ENCODE results near the gene IQCH.
"Not testable (repeated sequence)": the region's sequence is repeated elsewhere in the genome, so short reads cannot be mapped to it uniquely, and the experiment has no call there.

Gene IQCH

DNA sequence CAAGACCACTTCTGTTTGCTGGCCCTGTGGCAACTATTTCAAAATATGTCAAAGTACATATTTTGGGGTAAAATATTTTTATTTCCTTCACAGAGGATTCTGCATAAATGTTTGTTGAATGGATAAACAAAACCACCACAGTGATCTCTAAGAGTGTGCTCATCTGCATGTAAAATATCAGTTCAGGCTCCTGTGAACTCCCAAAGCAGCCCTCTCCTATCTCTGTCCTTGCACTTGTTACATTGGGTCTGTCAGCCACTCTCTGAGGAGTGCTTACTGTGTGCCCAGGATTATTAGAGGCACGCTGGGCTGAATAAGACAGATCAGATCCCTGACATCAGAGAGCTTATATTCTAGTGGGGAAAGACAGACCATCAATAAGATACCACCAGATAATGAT is 27.1 kb downstream of the IQCH start:
- TF ChIP-seq ZFX (IDR thresholded peaks at IDR 0.05) = no peak
- TF ChIP-seq, protein P1, sequence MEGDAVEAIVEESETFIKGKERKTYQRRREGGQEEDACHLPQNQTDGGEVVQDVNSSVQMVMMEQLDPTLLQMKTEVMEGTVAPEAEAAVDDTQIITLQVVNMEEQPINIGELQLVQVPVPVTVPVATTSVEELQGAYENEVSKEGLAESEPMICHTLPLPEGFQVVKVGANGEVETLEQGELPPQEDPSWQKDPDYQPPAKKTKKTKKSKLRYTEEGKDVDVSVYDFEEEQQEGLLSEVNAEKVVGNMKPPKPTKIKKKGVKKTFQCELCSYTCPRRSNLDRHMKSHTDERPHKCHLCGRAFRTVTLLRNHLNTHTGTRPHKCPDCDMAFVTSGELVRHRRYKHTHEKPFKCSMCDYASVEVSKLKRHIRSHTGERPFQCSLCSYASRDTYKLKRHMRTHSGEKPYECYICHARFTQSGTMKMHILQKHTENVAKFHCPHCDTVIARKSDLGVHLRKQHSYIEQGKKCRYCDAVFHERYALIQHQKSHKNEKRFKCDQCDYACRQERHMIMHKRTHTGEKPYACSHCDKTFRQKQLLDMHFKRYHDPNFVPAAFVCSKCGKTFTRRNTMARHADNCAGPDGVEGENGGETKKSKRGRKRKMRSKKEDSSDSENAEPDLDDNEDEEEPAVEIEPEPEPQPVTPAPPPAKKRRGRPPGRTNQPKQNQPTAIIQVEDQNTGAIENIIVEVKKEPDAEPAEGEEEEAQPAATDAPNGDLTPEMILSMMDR (conservative IDR thresholded peaks at IDR 0.05) = no peak

DNA sequence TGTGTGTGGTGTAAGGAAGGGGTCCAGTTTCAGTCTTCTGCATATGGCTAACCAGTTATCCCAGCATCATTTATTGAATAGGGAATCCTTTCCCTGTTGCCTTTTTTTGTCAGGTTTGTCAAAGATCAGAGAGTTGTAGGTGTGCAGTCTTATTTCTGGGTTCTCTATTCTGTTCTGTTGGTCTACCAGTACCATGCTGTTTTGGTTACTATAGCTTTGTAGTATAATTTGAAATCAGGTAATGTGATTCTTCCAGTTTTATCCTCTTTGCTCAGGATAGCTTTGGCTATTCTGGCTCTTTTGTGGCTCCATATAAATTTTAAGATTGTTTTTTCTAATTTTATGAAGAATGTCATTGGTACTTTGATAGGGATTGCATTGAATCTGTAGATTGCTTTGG is 31.0 kb downstream of the IQCH start:
- H3K27ac ChIP-seq = not testable (repeated sequence)

More for the DNA sequence above, 27.1 kb downstream of the IQCH start:
- no peak overlapping the region for H3K27ac ChIP-seq

DNA sequence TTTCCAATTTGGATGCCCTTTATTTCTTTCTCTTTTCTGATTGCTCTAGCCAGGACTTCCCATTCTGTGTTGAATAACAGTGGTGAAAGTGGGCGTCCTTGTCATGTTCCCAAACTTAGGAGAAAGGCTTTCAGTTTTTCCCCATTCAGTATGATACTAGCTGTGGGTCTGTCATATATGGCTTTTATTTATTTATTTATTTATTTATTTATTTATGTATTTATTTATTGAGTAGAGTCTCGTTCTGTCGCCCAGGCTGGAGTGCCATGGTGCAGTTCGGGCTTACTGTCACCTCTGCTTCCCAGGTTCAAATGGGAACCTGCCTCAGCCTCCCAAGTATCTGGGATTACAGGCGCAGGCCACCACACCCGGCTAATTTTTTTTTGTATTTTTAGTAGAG is 31.8 kb downstream of the IQCH start:
- H3K27ac ChIP-seq = not testable (repeated sequence)

DNA sequence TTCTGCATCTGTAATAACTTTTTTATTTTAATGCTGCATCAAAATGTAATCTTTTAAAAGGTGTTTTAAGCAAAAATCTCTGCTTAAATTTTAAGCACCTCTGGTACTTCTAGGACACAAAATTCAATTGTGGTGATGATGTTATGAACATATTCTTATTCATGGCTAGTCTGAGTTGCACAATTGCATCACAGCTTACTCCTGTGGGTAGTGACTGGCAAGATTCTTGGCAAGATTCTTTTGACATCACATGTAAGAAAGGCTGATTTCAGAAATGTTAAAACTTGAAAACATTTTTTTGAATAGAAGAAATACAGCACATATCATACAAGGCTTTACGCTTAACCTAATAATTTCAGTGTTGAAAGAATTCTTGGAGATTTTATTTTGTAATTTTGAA is 35.7 kb downstream of the IQCH start:
- no peak overlapping the region for H3K27ac ChIP-seq
- no peak for TF ChIP-seq ZFX (IDR thresholded peaks at IDR 0.05)
- TF ChIP-seq, protein P1 (conservative IDR thresholded peaks at IDR 0.05) = no peak

DNA sequence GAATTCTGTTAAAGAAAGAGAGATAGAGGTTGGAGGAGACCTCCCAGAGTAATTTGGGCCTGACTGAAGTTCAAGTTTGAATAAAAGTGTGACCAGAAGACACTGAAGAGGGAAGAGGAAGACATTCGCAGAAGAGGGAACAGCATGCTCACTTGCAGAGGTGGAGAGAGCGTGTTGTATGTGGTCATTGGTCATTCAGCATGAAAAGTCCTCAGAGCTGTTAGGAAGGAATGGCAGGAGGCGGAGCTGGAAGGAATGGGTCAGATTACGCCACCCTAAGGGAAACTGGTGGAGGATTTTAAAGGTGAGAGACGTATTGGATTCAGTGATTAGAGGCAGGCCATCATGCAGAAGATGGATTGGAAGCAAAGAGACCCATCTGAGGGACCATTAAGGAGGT is 41.6 kb downstream of the IQCH start:
- TF ChIP-seq, protein P1 (conservative IDR thresholded peaks at IDR 0.05) = no peak
- no peak for TF ChIP-seq ZFX (IDR thresholded peaks at IDR 0.05)
- no peak overlapping the region for H3K27ac ChIP-seq

DNA sequence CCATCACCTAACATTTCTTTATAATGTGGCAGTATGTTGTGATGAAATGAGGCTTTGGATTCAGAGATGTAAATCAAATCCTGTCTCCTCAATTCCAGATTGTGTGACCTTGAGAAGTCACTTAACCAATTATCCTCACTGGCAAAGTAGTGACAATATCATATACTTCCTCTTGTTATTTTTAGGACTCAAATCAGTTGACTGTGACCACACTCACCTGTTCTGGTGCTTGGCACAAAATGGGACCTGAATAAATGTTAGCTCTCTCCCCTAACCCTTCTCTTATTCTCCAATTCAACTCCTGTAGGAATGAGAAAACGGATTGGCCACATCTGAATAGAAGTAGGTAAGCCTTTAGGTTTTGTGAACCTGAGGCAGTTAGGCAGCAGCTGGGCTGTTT is 42.1 kb downstream of the IQCH start:
- no peak overlapping the region for H3K27ac ChIP-seq
- TF ChIP-seq, protein P1 (conservative IDR thresholded peaks at IDR 0.05) = no peak
- TF ChIP-seq ZFX (IDR thresholded peaks at IDR 0.05) = no peak

DNA sequence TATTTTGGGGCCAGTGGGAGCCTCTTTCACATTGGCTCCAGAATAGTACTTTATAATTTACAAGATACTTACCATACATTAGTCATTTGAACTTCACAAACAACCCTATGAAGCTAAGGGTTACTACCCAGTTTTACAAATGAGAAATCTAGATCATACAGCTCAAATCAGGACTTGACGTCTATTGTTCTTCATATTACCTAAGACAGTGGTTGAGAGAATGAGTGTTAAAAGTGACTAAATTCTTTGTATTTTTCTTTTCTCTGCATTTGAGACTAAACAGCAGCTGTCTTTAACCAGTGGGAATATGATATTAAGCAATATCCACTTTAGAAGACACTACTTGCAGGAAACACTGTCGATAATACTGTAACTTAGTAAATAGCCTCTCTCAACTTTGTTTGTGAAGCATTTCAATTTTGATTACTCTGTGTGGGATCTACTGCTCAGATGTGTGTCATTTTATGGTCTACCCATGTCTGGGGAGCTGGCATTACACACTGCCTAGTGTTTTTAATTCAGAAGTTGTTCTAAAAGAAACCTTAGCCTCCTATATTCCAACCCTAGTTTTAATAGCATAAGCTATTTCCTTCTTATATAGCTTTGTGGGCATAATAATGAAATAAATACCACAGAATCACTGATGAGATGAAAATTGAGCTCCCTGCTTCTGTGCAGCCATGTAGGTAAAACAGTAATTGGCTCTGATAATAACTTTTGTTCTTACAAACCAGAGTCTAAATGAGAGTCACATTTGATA is 45.9 kb downstream of the IQCH start:
- H3K27ac ChIP-seq = no peak overlapping the region
- TF ChIP-seq, protein P1 (conservative IDR thresholded peaks at IDR 0.05) = no peak
- TF ChIP-seq ZFX (IDR thresholded peaks at IDR 0.05) = no peak

DNA sequence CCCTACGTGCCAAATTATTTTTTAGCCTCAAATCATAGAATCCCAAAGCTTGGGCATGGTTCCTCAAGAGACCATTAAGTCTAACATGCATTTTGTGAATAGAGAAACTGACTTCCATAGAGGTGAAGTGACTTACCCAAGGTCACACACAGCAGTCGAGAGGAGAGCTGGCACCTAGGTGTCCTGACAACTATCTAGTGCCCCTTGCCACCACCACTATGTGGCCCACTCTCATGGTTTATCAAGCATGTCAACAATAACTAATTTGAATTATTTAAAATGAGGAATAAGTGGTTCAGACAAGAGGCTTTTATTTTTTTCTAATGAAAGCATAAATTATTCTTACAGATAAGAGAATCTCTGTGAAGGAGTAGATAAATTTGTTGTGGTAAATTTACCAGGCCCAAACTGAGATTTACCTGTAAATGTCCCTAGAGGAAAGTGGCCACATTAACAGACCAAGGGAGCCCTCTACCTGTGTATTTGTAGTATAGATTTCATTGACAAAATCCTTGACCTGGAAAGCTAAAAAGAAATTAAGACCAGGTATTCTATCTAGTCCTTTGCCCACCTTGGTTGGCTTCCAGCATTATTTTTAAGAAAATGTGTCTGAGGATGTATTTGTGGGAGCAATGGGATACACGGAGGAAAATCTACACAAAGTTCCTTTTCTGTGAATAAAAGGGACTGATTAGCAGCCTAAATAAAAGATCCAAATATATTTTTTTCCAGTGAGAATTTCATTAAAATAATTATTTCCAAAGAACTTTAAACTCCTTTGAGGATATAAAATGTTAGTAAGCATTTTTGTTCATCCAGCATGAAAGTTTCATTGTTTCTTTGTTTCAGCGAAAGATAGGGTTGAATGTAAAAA is 49.1 kb downstream of the IQCH start:
- H3K27ac ChIP-seq = no peak overlapping the region
- no peak for TF ChIP-seq ZFX (IDR thresholded peaks at IDR 0.05)
- TF ChIP-seq, protein P1 (conservative IDR thresholded peaks at IDR 0.05) = peak; percentile 75
